SK-N-SH treated with all-trans-retinoic acid at 6 μM for 48 hours (cell line): ENCODE measurements around the gene STKLD1.

Source experiments
- ATAC-seq: fragments of 200-7000 bp; cut with Tn5 transposase; 3 replicates; pipeline ENCODE4 v1.9.1; 2020; ENCODE audit warnings: mild to moderate bottlenecking, moderate library complexity
- ARNTL ChIP-seq: fragments of 450-650 bp; formaldehyde crosslinking; IDR thresholded peaks from 2 replicates; pipeline ENCODE4 v1.5.0; 2020; ENCODE audit warnings: low read depth, mild to moderate bottlenecking, moderate library complexity, borderline replicate concordance
- BACH2 ChIP-seq: fragments of 250-450 bp; sonication (Bioruptor Pico); IDR thresholded peaks from 2 replicates; pipeline ENCODE4 v1.9.0; 2021; ENCODE audit warnings: mild to moderate bottlenecking, borderline replicate concordance
- CSDC2 ChIP-seq: fragments of 250-450 bp; sonication (Bioruptor Pico); IDR thresholded peaks from 2 replicates; pipeline ENCODE4 v1.5.0; 2020; ENCODE audit warnings: mild to moderate bottlenecking, moderate library complexity
- CSRNP3 ChIP-seq: fragments of 250-450 bp; sonication (Bioruptor Pico); IDR thresholded peaks from 2 replicates; pipeline ENCODE4 v1.5.1; 2021; ENCODE audit warnings: mild to moderate bottlenecking, moderate library complexity
- ESRRG ChIP-seq: fragments of 250-450 bp; sonication (Bioruptor Pico); IDR thresholded peaks from 2 replicates; pipeline ENCODE4 v1.6.1; 2021; ENCODE audit warnings: mild to moderate bottlenecking
- GLIS3 ChIP-seq: fragments of 250-450 bp; sonication (Bioruptor Pico); IDR thresholded peaks from 2 replicates; pipeline ENCODE4 v1.5.0; 2020; ENCODE audit warnings: mild to moderate bottlenecking, moderate library complexity
- ISL1 ChIP-seq: fragments of 250-450 bp; sonication (Bioruptor Pico); IDR thresholded peaks from 2 replicates; pipeline ENCODE4 v2.1.2; 2022; ENCODE audit warnings: mild to moderate bottlenecking, moderate library complexity
- OSR1 ChIP-seq: fragments of 250-450 bp; sonication (Bioruptor Pico); IDR thresholded peaks from 2 replicates; pipeline ENCODE4 v1.8.0; 2022; ENCODE audit warnings: moderate library complexity, mild to moderate bottlenecking, inconsistent platforms
- PPARA ChIP-seq: fragments of 250-450 bp; sonication (Bioruptor Pico); IDR thresholded peaks from 2 replicates; pipeline ENCODE4 v1.5.0; 2020; ENCODE audit warnings: mild to moderate bottlenecking, borderline replicate concordance
- RARB ChIP-seq: fragments of 250-450 bp; sonication (Bioruptor Pico); IDR thresholded peaks from 2 replicates; pipeline ENCODE4 v1.8.0; 2021; ENCODE audit warnings: mild to moderate bottlenecking, moderate library complexity
- TCF4 ChIP-seq: fragments of 250-450 bp; sonication (Bioruptor Pico); IDR thresholded peaks from 2 replicates; pipeline ENCODE4 v1.8.0; 2021; ENCODE audit warnings: mild to moderate bottlenecking, moderate library complexity, borderline replicate concordance
- TOX ChIP-seq: fragments of 250-450 bp; sonication (Bioruptor Pico); IDR thresholded peaks from 2 replicates; pipeline ENCODE4 v1.8.0; 2021; ENCODE audit warnings: mild to moderate bottlenecking, moderate library complexity, borderline replicate concordance
- TSHZ2 ChIP-seq: fragments of 250-450 bp; sonication (Bioruptor Pico); IDR thresholded peaks from 2 replicates; pipeline ENCODE4 v1.5.0; 2020; ENCODE audit warnings: mild to moderate bottlenecking, moderate library complexity
- ZC3H10 ChIP-seq: fragments of 250-450 bp; sonication (Bioruptor Pico); IDR thresholded peaks from 2 replicates; pipeline ENCODE4 v1.5.1; 2021; ENCODE audit warnings: mild to moderate bottlenecking, moderate library complexity
- ZFP3 ChIP-seq: fragments of 250-450 bp; sonication (Bioruptor Pico); IDR thresholded peaks from 2 replicates; pipeline ENCODE4 v1.5.0; 2020; ENCODE audit warnings: mild to moderate bottlenecking, moderate library complexity
- ZFP30 ChIP-seq: fragments of 450-650 bp; formaldehyde crosslinking; IDR thresholded peaks from 2 replicates; pipeline ENCODE4 v1.5.0; 2022; ENCODE audit warnings: mild to moderate bottlenecking, moderate library complexity
- ZNF70 ChIP-seq: fragments of 450-650 bp; formaldehyde crosslinking; IDR thresholded peaks from 2 replicates; pipeline ENCODE4 v1.5.0; 2020; ENCODE audit warnings: mild to moderate bottlenecking, moderate library complexity
- ZNF8 ChIP-seq: fragments of 450-650 bp; formaldehyde crosslinking; IDR thresholded peaks from 2 replicates; pipeline ENCODE4 v1.5.0; 2020; ENCODE audit warnings: mild to moderate bottlenecking, moderate library complexity
- TF ChIP-seq, protein P1 (sequence below): fragments of 250-450 bp; sonication (Bioruptor Pico); IDR thresholded peaks from 2 replicates; pipeline ENCODE4 v1.8.0; 2021; ENCODE audit warnings: low read depth, mild to moderate bottlenecking, moderate library complexity, borderline replicate concordance
- TF ChIP-seq, protein P2 (sequence below): fragments of 250-450 bp; sonication (Bioruptor Pico); IDR thresholded peaks from 2 replicates; pipeline ENCODE4 v1.5.1; 2020; ENCODE audit warnings: low read depth, mild to moderate bottlenecking, moderate library complexity
- TF ChIP-seq, protein P3 (sequence below): fragments of 250-450 bp; sonication (Bioruptor Pico); IDR thresholded peaks from 2 replicates; pipeline ENCODE4 v1.8.0; 2020; ENCODE audit warnings: mild to moderate bottlenecking, moderate library complexity, borderline replicate concordance

The STKLD1 gene

DNA sequence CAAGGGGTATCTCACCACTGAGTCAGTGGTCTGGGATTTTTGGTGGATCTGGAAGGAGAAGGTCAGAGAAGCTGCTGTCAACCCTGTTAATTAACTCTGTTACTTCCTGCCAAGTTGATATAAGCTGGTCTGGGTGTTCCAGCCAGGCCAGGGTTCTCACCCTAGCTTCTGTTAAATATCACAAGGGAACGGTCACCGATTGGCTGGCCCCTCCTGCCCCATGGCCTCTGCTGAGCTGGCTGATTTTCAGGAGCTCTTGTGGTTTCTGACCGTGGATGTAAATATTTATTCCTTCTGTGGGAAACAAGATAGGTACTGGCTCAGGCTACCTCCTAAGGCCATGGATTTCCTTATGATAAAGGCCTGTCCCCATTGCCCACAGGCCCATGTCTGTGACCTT lies 47.0 kb downstream of the STKLD1 start:
- no peak for ATAC-seq
- TF ChIP-seq, protein P1, sequence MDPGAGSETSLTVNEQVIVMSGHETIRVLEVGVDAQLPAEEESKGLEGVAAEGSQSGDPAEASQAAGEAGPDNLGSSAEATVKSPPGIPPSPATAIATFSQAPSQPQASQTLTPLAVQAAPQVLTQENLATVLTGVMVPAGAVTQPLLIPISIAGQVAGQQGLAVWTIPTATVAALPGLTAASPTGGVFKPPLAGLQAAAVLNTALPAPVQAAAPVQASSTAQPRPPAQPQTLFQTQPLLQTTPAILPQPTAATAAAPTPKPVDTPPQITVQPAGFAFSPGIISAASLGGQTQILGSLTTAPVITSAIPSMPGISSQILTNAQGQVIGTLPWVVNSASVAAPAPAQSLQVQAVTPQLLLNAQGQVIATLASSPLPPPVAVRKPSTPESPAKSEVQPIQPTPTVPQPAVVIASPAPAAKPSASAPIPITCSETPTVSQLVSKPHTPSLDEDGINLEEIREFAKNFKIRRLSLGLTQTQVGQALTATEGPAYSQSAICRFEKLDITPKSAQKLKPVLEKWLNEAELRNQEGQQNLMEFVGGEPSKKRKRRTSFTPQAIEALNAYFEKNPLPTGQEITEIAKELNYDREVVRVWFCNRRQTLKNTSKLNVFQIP (CRISPR knock-in tag): no peak
- TF ChIP-seq ZFP3 (CRISPR knock-in tag) (no peak), ESRRG (CRISPR knock-in tag) (no peak), CSDC2 (CRISPR knock-in tag) (no peak), TCF4 (CRISPR knock-in tag) (no peak), PPARA (CRISPR knock-in tag) (no peak), RARB (CRISPR knock-in tag) (no peak), GLIS3 (no peak), CSRNP3 (CRISPR knock-in tag) (no peak)
- TF ChIP-seq, protein P2, sequence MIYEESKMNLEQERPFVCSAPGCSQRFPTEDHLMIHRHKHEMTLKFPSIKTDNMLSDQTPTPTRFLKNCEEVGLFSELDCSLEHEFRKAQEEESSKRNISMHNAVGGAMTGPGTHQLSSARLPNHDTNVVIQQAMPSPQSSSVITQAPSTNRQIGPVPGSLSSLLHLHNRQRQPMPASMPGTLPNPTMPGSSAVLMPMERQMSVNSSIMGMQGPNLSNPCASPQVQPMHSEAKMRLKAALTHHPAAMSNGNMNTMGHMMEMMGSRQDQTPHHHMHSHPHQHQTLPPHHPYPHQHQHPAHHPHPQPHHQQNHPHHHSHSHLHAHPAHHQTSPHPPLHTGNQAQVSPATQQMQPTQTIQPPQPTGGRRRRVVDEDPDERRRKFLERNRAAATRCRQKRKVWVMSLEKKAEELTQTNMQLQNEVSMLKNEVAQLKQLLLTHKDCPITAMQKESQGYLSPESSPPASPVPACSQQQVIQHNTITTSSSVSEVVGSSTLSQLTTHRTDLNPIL (CRISPR knock-in tag): no peak

DNA sequence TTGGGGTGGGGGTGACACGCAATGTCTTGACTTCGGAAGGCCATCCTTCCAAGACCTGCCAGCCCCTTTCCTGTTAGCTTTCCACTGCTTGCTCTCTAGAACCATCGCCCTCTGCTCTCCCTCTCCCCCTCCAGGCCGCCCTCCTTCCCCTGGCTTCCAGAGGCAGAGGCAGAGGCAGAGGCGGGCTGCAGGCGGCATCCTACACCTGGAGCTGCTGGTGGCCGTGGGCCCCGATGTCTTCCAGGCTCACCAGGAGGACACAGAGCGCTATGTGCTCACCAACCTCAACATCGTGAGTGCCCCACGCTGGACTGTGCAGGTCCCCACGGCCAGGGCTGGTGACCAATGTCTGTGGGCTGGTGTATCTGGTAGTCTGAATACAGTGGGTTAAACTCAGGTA lies 48.0 kb downstream of the STKLD1 start:
- no peak for ATAC-seq
- TF ChIP-seq ZC3H10 (CRISPR knock-in tag) (no peak), ESRRG (CRISPR knock-in tag) (no peak), GLIS3 (no peak), CSDC2 (CRISPR knock-in tag) (no peak), OSR1 (CRISPR knock-in tag) (no peak), ZNF70 (CRISPR knock-in tag) (no peak), ISL1 (no peak), TCF4 (CRISPR knock-in tag) (no peak), ARNTL (CRISPR knock-in tag) (no peak), TSHZ2 (CRISPR knock-in tag) (no peak), BACH2 (CRISPR knock-in tag) (no peak), TOX (no peak), ZFP30 (CRISPR knock-in tag) (no peak), ZNF8 (CRISPR knock-in tag) (no peak), CSRNP3 (CRISPR knock-in tag) (no peak), ZFP3 (CRISPR knock-in tag) (no peak)
- TF ChIP-seq, protein P1 (CRISPR knock-in tag): no peak
- TF ChIP-seq, protein P3, sequence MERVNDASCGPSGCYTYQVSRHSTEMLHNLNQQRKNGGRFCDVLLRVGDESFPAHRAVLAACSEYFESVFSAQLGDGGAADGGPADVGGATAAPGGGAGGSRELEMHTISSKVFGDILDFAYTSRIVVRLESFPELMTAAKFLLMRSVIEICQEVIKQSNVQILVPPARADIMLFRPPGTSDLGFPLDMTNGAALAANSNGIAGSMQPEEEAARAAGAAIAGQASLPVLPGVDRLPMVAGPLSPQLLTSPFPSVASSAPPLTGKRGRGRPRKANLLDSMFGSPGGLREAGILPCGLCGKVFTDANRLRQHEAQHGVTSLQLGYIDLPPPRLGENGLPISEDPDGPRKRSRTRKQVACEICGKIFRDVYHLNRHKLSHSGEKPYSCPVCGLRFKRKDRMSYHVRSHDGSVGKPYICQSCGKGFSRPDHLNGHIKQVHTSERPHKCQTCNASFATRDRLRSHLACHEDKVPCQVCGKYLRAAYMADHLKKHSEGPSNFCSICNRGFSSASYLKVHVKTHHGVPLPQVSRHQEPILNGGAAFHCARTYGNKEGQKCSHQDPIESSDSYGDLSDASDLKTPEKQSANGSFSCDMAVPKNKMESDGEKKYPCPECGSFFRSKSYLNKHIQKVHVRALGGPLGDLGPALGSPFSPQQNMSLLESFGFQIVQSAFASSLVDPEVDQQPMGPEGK: no peak
- TF ChIP-seq, protein P2 (CRISPR knock-in tag): no peak
